PFSK-1 (cell line): Measurements from ENCODE around the gene ARHGAP10.

Experiments
- FOXP2 ChIP-seq: optimal IDR thresholded peaks from 2 replicates; pipeline ENCODE3; 2011; ENCODE audit warnings: borderline replicate concordance, control low read depth, inconsistent platforms; ENCODE audit not compliant: insufficient read depth; ENCODE audit errors: extremely low read length, extremely low read depth
- POLR2AphosphoS5 ChIP-seq: IDR thresholded peaks from 2 replicates; pipeline ENCODE4 v1.6.1; 2012; ENCODE audit warnings: low read depth, mild to moderate bottlenecking, control low read depth, low read length, moderate library complexity
- SIN3A ChIP-seq: IDR thresholded peaks from 2 replicates; pipeline ENCODE4 v1.6.1; 2012; ENCODE audit warnings: mild to moderate bottlenecking, low read length, moderate library complexity, borderline replicate concordance; ENCODE audit not compliant: insufficient read depth
- TAF1 ChIP-seq: IDR thresholded peaks from 2 replicates; pipeline ENCODE4 v1.6.1; 2012; ENCODE audit warnings: low read length, control low read depth, borderline replicate concordance; ENCODE audit not compliant: insufficient read depth
- TF ChIP-seq, protein P1 (sequence below), 2 experiments: IDR thresholded peaks; 2 replicates each; pipeline versions ENCODE4 v1.6.1 to v1.8.0; 2011 to 2012; ENCODE audit warnings: low read depth in 2 of 2, low read length in 2 of 2, control low read depth in 1 of 2, inconsistent platforms in 1 of 2, mild to moderate bottlenecking in 1 of 2, moderate library complexity in 1 of 2; ENCODE audit not compliant: insufficient read depth in 1 of 2

The ARHGAP10 gene

GRCh38 chr4:148075438-148075837 lies 343.6 kb downstream of the ARHGAP10 start:
- TF ChIP-seq, protein P1, sequence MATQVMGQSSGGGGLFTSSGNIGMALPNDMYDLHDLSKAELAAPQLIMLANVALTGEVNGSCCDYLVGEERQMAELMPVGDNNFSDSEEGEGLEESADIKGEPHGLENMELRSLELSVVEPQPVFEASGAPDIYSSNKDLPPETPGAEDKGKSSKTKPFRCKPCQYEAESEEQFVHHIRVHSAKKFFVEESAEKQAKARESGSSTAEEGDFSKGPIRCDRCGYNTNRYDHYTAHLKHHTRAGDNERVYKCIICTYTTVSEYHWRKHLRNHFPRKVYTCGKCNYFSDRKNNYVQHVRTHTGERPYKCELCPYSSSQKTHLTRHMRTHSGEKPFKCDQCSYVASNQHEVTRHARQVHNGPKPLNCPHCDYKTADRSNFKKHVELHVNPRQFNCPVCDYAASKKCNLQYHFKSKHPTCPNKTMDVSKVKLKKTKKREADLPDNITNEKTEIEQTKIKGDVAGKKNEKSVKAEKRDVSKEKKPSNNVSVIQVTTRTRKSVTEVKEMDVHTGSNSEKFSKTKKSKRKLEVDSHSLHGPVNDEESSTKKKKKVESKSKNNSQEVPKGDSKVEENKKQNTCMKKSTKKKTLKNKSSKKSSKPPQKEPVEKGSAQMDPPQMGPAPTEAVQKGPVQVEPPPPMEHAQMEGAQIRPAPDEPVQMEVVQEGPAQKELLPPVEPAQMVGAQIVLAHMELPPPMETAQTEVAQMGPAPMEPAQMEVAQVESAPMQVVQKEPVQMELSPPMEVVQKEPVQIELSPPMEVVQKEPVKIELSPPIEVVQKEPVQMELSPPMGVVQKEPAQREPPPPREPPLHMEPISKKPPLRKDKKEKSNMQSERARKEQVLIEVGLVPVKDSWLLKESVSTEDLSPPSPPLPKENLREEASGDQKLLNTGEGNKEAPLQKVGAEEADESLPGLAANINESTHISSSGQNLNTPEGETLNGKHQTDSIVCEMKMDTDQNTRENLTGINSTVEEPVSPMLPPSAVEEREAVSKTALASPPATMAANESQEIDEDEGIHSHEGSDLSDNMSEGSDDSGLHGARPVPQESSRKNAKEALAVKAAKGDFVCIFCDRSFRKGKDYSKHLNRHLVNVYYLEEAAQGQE (IDR thresholded peaks at IDR 0.05; ENCODE audit: insufficient read depth in 1 of 2, low read depth in 2 of 2, low read length in 2 of 2) = no peak
- TF ChIP-seq POLR2AphosphoS5 (no peak), SIN3A (no peak), TAF1 (no peak), FOXP2 (no peak)

DNA sequence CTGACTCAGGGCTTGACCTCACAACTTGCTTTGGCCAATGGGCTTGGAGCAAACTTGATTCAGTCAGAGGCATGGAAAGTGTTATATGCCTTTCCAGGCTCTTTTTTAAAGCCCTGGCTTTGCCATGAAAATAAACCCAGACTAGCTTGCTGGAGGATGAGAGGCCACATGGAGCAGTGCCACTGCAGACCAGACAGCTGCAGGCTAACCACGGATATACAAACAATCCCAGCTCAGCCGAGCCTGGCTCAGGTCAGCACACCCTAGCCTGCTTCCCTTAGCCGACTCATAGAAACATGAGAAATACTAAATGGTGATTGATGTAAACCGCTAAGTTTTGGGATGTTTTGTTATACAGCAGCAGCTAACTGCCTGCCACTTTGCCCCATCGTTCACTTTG lies 345.1 kb downstream of the ARHGAP10 start:
- no peak for TF ChIP-seq TAF1
- no peak for TF ChIP-seq FOXP2
- TF ChIP-seq, protein P1 (IDR thresholded peaks at IDR 0.05; ENCODE audit: insufficient read depth in 1 of 2, low read depth in 2 of 2, low read length in 2 of 2) = no peak
- no peak for TF ChIP-seq SIN3A
- TF ChIP-seq POLR2AphosphoS5 = no peak

GRCh38 chr4:148077581-148077980 lies 345.7 kb downstream of the ARHGAP10 start:
- TF ChIP-seq SIN3A (no peak), TAF1 (no peak), FOXP2 (no peak)
- TF ChIP-seq, protein P1 (IDR thresholded peaks at IDR 0.05; ENCODE audit: insufficient read depth in 1 of 2, low read depth in 2 of 2, low read length in 2 of 2) = no peak

DNA sequence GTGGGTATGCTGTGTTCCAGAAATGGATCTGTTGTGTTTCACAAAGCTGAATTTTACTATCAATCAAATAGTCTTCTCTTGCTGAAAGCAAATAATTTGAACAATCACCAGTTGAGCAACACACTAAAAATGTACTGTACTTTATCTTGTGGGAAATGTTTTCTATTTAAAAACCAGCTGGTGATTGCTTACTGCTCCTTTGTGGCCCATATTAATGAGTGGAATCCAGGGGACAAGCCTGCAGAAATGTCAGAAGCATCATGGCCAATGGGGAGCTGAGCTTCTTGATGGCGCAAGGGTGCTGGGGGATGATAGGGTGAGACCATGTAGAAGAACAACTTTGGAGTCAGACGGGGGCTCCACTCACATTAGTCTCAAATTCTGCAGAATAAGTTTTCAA lies 346.2 kb downstream of the ARHGAP10 start:
- TF ChIP-seq POLR2AphosphoS5 (no peak), SIN3A (no peak)

GRCh38 chr4:148079961-148080360 lies 348.1 kb downstream of the ARHGAP10 start:
- no peak for TF ChIP-seq SIN3A
- TF ChIP-seq, protein P1 (IDR thresholded peaks at IDR 0.05; ENCODE audit: insufficient read depth in 1 of 2, low read depth in 2 of 2, low read length in 2 of 2) = no peak
- TF ChIP-seq TAF1 = no peak
- TF ChIP-seq FOXP2 = no peak
- no peak for TF ChIP-seq POLR2AphosphoS5

DNA sequence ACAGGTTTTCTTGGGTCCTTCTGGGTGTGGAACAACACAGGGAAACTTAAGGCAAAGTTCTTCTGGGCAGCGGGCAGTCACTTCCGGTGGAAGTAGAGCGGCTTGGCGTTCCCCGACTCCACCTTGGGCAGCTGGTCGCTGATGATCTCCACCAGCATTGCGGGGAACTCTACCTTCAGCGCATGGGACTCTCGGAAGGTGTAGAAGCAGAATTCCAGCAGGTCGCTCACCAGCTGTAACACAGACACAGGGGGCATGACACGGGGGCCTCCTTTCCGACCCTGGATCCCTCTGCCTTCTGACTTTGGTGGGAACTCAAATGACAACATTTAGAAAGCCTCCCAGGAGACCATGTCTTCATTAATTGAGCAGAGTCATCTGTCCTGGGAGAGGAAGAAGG lies 349.4 kb downstream of the ARHGAP10 start:
- TF ChIP-seq, protein P1 (IDR thresholded peaks at IDR 0.05; ENCODE audit: insufficient read depth in 1 of 2, low read depth in 2 of 2, low read length in 2 of 2) = no peak
- TF ChIP-seq TAF1 = no peak
- TF ChIP-seq SIN3A = no peak
